AG09319 (cell line): ENCODE data around the gene ASS1.

Experiments
- DNase-seq: peaks from one replicate; pipeline ENCODE4 v3.0.0-alpha.2; 2010; ENCODE audit warnings: low read depth; ENCODE audit errors: extremely low read depth
- TF ChIP-seq, protein P1 (sequence below): IDR thresholded peaks from 2 replicates; pipeline ENCODE4 v1.5.1; 2011; ENCODE audit warnings: low read depth, mild to moderate bottlenecking, inconsistent platforms, low read length, moderate library complexity

The ASS1 gene

DNA sequence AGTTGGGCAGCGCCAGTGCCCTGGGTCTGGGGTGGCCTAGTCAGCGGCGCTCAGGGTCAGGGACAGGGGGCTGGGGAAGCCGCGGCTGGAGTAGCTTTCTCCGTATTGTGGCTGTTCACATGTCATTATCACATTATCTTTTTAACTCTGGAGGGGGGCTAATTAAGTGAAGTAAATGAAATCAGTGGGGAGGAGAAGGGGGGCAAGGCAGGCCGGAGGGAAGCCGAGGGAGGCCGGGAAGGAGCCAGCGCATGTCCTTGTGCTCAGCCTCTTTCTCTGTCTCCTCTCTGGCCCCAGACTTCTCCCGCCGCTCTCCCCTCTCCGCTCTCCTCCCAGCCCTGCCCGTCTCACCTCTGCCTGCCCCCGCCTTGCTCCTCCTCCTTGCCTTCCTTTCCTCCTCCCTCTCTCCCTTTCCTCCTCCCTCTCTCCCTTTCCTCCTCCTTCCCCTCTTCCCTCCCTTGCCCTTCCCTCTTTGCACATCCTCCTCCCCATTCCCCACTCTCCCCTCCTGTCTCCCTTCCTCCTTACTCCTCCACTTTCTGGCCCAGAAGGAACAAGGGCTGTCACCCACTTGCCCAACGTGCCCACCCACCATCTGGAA is 38.7 kb downstream of the ASS1 start:
- TF ChIP-seq, protein P1, sequence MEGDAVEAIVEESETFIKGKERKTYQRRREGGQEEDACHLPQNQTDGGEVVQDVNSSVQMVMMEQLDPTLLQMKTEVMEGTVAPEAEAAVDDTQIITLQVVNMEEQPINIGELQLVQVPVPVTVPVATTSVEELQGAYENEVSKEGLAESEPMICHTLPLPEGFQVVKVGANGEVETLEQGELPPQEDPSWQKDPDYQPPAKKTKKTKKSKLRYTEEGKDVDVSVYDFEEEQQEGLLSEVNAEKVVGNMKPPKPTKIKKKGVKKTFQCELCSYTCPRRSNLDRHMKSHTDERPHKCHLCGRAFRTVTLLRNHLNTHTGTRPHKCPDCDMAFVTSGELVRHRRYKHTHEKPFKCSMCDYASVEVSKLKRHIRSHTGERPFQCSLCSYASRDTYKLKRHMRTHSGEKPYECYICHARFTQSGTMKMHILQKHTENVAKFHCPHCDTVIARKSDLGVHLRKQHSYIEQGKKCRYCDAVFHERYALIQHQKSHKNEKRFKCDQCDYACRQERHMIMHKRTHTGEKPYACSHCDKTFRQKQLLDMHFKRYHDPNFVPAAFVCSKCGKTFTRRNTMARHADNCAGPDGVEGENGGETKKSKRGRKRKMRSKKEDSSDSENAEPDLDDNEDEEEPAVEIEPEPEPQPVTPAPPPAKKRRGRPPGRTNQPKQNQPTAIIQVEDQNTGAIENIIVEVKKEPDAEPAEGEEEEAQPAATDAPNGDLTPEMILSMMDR: no peak
- no peak for DNase-seq

DNA sequence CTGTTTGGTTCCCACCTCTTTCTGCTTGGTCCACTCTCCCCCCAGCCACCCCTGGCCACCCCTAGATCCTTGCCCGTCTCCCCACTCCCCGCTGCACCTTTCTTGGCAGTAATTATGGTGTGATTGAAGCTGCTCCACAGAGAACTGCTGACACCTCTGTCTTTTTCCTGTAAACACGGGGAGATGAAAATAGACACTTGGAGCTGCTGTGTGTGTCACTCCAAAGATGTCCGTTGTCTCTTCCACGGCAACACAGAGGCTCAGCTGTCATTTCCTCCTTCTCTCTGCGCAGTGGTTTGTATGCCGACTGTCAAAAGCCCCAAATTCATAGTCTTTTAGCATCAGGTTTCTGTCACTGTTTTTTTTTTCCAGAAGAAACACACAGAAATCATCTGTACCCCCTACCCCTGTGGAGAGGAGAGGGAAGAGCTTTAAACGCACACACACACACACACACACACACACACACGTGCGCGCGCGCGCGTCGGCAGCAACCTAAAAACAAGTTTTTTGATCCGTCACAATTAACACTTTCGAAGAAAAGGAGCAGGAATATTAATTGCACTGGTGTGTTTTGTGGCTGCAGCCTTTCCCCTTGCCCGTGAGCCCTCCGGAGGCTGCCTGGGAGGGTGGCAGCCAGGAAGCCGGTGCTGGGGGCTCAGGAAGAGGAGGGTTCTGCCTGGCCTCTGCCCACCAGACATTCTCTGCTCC is 39.8 kb downstream of the ASS1 start:
- TF ChIP-seq, protein P1: no peak

DNA sequence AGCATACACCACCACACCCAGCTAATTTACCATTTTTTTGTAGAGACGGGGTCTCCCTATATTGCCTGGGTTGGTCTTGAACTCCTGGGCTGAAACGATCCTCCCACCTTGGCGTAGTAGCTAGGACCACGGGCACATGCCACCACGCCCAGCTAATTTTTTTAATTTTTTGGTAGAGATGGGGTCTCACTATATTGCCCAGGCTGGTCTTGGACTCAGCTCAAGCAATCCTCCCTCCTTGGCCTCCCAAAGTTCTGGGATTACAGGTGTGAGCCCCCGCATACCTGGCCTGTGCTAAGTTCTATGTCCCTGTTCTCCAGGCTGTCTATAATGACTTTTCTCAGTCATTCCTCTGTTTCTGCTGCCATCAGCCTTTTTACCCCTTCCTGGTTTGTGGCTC is 41.3 kb downstream of the ASS1 start:
- no peak for DNase-seq
- TF ChIP-seq, protein P1: no peak

More for the DNA sequence above, 39.8 kb downstream of the ASS1 start:
- DNase-seq: no peak

DNA sequence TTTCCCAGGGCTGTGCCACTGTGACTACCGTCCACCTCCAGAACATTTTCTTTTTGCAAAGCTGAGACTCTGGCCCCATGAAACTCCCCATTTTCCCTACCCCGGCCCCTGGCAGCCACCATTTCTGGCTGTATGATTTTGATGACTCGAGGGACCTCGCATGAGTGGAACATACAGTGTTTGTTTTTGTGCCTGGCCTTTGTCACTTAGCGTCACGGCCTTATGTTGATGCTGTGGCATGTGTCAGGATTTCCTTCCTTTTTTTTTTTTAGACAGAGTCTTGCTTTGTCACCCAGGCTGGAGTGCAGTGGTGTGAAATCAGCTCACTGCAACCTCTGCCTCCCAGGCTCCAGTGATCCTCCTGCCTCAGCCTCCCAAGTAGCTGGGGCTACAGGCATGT is 42.7 kb downstream of the ASS1 start:
- TF ChIP-seq, protein P1: no peak
- no peak for DNase-seq

DNA sequence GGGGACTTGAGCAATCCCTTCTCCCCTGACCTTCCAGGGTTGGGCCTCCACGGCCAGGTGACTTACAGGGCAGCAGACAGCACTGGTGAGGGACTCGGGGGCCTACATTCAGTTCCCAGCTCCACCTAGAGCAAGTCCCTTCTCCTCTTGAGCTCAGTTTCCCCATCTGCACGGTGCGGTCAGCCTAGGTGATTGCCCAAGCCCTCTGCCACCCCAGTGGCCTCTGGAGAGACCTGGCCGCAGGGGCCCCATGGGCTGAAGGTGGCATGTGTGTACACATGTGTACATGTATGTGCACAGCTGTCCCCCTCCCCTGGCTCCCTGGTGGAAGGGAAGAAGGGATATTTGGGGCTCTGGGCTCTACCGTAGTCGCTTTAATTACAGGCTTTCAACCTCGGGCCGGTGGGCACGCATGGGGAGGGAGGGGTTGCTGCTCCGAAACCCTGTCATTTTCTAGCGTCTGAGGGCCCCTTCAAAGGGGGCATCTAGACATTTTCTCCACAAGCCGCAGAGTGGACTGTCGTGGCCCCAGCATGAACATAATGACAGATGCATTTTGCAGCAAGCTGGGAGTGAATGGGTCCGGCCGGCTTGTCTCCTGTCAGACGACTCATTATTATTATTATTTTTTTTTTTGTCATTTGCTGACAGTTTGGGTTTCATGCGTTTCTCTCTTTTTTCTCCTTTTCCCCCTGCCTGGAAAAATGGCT is 44.0 kb downstream of the ASS1 start:
- no peak for DNase-seq
- TF ChIP-seq, protein P1: no peak

DNA sequence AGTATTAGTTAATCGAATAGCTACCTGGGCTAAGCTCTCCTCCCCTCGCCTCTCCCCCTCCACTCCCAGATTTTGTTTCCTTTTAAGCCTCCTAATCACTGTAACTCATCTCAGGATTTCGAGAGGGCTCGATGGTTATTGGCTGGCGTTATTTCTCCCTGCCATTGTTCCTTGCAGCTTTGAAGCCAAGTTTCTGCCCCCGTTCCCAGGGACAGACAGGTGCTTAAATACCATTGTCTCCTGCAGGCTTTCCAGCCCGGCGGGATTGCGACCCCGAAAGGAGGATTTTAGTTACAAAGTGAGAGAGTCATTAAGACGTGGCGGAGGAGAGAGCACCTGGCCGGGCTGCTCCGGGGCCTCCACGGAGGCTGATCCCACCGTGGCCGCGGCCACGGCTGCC is 46.2 kb downstream of the ASS1 start:
- DNase-seq: no peak

More for the DNA sequence above, 46.2 kb downstream of the ASS1 start:
- TF ChIP-seq, protein P1: no peak
